ENCODE results near the gene F8.

DNA sequence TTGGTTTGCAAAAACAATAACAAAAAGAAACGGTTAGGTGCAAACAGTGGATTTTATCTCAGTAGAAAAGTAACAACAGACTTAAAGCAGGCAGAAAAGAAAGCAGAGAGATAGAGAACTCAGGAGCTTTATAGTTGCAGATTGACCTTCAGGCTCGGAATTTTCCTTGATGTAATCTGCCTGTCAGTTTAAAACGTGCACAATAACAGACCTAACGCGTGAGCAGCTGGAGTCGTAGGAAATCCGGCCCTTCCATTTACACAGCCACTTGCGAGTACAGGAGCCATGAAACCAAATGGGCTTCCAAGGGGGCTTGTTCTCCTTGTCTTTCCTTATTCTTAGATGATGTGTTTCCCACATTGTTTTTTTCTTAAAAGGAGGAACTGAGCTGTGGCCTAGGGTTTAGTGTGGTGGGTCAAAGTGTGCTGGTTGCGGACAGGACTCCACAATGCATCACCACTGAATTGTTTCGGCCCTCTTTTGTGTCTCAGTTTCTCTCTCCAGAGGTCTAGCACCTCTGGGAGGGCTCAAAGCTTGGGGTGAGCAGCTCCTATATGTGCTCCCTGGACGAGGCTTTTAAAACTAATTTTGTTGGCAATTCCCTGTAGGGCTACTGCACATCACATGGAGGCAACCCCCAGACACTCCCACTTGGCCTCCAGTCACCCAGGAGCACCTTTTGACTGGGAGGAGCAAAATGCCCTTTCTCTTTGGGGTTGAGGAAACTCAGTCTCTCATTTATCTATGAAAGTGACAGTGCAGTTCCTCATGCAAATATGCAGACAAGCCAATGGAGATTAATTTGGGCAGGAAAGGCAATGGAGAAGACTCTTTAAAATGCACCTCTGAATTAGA, 203.4 kb downstream of the F8 start:
- TF ChIP-seq, protein P1, sequence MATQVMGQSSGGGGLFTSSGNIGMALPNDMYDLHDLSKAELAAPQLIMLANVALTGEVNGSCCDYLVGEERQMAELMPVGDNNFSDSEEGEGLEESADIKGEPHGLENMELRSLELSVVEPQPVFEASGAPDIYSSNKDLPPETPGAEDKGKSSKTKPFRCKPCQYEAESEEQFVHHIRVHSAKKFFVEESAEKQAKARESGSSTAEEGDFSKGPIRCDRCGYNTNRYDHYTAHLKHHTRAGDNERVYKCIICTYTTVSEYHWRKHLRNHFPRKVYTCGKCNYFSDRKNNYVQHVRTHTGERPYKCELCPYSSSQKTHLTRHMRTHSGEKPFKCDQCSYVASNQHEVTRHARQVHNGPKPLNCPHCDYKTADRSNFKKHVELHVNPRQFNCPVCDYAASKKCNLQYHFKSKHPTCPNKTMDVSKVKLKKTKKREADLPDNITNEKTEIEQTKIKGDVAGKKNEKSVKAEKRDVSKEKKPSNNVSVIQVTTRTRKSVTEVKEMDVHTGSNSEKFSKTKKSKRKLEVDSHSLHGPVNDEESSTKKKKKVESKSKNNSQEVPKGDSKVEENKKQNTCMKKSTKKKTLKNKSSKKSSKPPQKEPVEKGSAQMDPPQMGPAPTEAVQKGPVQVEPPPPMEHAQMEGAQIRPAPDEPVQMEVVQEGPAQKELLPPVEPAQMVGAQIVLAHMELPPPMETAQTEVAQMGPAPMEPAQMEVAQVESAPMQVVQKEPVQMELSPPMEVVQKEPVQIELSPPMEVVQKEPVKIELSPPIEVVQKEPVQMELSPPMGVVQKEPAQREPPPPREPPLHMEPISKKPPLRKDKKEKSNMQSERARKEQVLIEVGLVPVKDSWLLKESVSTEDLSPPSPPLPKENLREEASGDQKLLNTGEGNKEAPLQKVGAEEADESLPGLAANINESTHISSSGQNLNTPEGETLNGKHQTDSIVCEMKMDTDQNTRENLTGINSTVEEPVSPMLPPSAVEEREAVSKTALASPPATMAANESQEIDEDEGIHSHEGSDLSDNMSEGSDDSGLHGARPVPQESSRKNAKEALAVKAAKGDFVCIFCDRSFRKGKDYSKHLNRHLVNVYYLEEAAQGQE (IDR thresholded peaks at IDR 0.05; ENCODE audit: low read depth) = no peak
- TF ChIP-seq EP300 (IDR thresholded peaks at IDR 0.05; ENCODE audit: borderline replicate concordance) = no peak
- TF ChIP-seq RAD21 (IDR thresholded peaks at IDR 0.05; ENCODE audit: low read depth) = no peak
- no peak for TF ChIP-seq TEAD4 (IDR thresholded peaks at IDR 0.05)
- no peak for TF ChIP-seq CREB1 (IDR thresholded peaks at IDR 0.05; ENCODE audit: low read depth)
- TF ChIP-seq EGR1 (IDR thresholded peaks at IDR 0.05) = no peak
- no peak for TF ChIP-seq TAF1 (IDR thresholded peaks at IDR 0.05; ENCODE audit: low read depth)
- TF ChIP-seq CEBPB (IDR thresholded peaks at IDR 0.05) = no peak
- TF ChIP-seq NFIC (IDR thresholded peaks at IDR 0.05) = no peak
